WTC11 (cell line): ENCODE results near the gene LANCL2. TPM values are rescaled to one million over a fixed set of nuclear protein-coding genes. Genes with fewer than 3 reads are reported as not detected.

Experiments
- ATAC-seq: fragments of 200-7000 bp; cut with Tn5 transposase; 2 replicates; pipeline ENCODE4 v1.10.0; 2021; ENCODE audit warnings: mild to moderate bottlenecking, moderate library complexity
- CTCF ChIA-PET: fragments of 300-600 bp; sonication (Branson Sonifier 250); formaldehyde crosslinking; loops from one replicate; lab custom pipeline; 2021; ENCODE audit warnings: antibody characterized with exemption; lab: Charles Lee
- POLR2A ChIA-PET: fragments of 350-600 bp; sonication (Branson Sonifier 250); formaldehyde crosslinking; loops from one replicate; lab custom pipeline; 2021; ENCODE audit warnings: antibody characterized with exemption; lab: Charles Lee
- DNase-seq: peaks from one replicate; pipeline ENCODE4 v3.0.0; 2021; ENCODE audit warnings: low spot score
- H3K27ac Mint-ChIP-seq: 2 replicates; pipeline ENCODE4 v1.8.0; 2021; ENCODE audit warnings: mixed read lengths
- H3K27me3 Mint-ChIP-seq: 2 replicates; pipeline ENCODE4 v1.8.0; 2021; ENCODE audit warnings: low read depth, mild to moderate bottlenecking, moderate library complexity, mixed read lengths
- H3K36me3 Mint-ChIP-seq: 2 replicates; pipeline ENCODE4 v1.8.0; 2021; ENCODE audit warnings: mixed read lengths
- H3K4me1 Mint-ChIP-seq: 2 replicates; pipeline ENCODE4 v1.8.0; 2022; ENCODE audit warnings: mixed read lengths
- H3K4me3 Mint-ChIP-seq: 2 replicates; pipeline ENCODE4 v1.8.0; 2021; ENCODE audit warnings: mild to moderate bottlenecking, moderate library complexity, mixed read lengths
- H3K9me3 Mint-ChIP-seq: 2 replicates; pipeline ENCODE4 v1.8.0; 2021; ENCODE audit warnings: mixed read lengths
- ARID4B ChIP-seq: sonication (generic); formaldehyde crosslinking; IDR thresholded peaks from 2 replicates; pipeline ENCODE4 v1.8.0; 2023; ENCODE audit warnings: missing genetic modification reagents, mild to moderate bottlenecking, borderline replicate concordance
- ATF3 ChIP-seq: sonication (generic); formaldehyde crosslinking; conservative IDR thresholded peaks from 2 replicates; pipeline ENCODE4 v1.8.1; 2022; ENCODE audit warnings: mild to moderate bottlenecking, missing genetic modification reagents
- ATF6 ChIP-seq: sonication (generic); formaldehyde crosslinking; IDR thresholded peaks from 2 replicates; pipeline ENCODE4 v1.8.1; 2023; ENCODE audit warnings: mild to moderate bottlenecking, missing genetic modification reagents
- E2F4 ChIP-seq: sonication (generic); formaldehyde crosslinking; IDR thresholded peaks from 2 replicates; pipeline ENCODE4 v1.8.1; 2022; ENCODE audit warnings: low read depth, mild to moderate bottlenecking, moderate library complexity, missing genetic modification reagents, borderline replicate concordance
- E2F5 ChIP-seq: sonication (generic); formaldehyde crosslinking; IDR thresholded peaks from 2 replicates; pipeline ENCODE4 v1.8.1; 2022; ENCODE audit warnings: mild to moderate bottlenecking, moderate library complexity, missing genetic modification reagents
- ELF4 ChIP-seq: sonication (generic); formaldehyde crosslinking; IDR thresholded peaks from 2 replicates; pipeline ENCODE4 v1.8.1; 2022; ENCODE audit warnings: low read depth, mild to moderate bottlenecking, moderate library complexity, missing genetic modification reagents
- NR3C1 ChIP-seq: sonication (generic); formaldehyde crosslinking; conservative IDR thresholded peaks from 2 replicates; pipeline ENCODE4 v1.8.1; 2023; ENCODE audit warnings: low read depth, mild to moderate bottlenecking, missing genetic modification reagents
- PREB ChIP-seq: sonication (generic); formaldehyde crosslinking; IDR thresholded peaks from 2 replicates; pipeline ENCODE4 v1.8.1; 2022; ENCODE audit warnings: mild to moderate bottlenecking, missing genetic modification reagents, moderate library complexity, borderline replicate concordance
- TEAD1 ChIP-seq: sonication (generic); formaldehyde crosslinking; IDR thresholded peaks from 2 replicates; pipeline ENCODE4 v1.8.0; 2022; ENCODE audit warnings: mild to moderate bottlenecking, missing genetic modification reagents
- TEAD4 ChIP-seq: sonication (generic); formaldehyde crosslinking; IDR thresholded peaks from 2 replicates; pipeline ENCODE4 v1.8.0; 2022; ENCODE audit warnings: mild to moderate bottlenecking, missing genetic modification reagents
- USF1 ChIP-seq: sonication (generic); formaldehyde crosslinking; IDR thresholded peaks from 2 replicates; pipeline ENCODE4 v1.8.0; 2022; ENCODE audit warnings: mild to moderate bottlenecking, missing genetic modification reagents
- ZMAT4 ChIP-seq: fragments of 250-450 bp; sonication (Bioruptor Pico); IDR thresholded peaks from 2 replicates; pipeline ENCODE4 v1.9.0; 2021; ENCODE audit warnings: mild to moderate bottlenecking
- ZNF219 ChIP-seq: sonication (generic); formaldehyde crosslinking; IDR thresholded peaks from 2 replicates; pipeline ENCODE4 v1.8.0; 2023; ENCODE audit warnings: missing genetic modification reagents, mild to moderate bottlenecking, borderline replicate concordance
- ZNF263 ChIP-seq: sonication (generic); formaldehyde crosslinking; IDR thresholded peaks from 2 replicates; pipeline ENCODE4 v1.8.1; 2022; ENCODE audit warnings: low read depth, mild to moderate bottlenecking, moderate library complexity, missing genetic modification reagents
- ZNF512 ChIP-seq: sonication (generic); formaldehyde crosslinking; IDR thresholded peaks from 2 replicates; pipeline ENCODE4 v1.8.1; 2022; ENCODE audit warnings: missing genetic modification reagents, borderline replicate concordance
- ZNF671 ChIP-seq: fragments of 250-450 bp; sonication (Bioruptor Pico); IDR thresholded peaks from 2 replicates; pipeline ENCODE4 v1.8.0; 2021; ENCODE audit warnings: mild to moderate bottlenecking
- total RNA-seq: library from RNA; stranded (reverse); gene quantifications from 3 replicates; pipeline ENCODE4 v1.2.3, GENCODE V29; 2021

Gene LANCL2
- total RNA-seq, 1 experiment from 2014 or later: 13.2 TPM

- no peak overlapping the region for H3K27ac Mint-ChIP-seq
- POLR2A ChIA-PET: no interaction called here
- no peak overlapping the region for H3K4me3 Mint-ChIP-seq
- peaks cover 25% of the 10 kb centered on the region for H3K36me3 Mint-ChIP-seq
- H3K27me3 Mint-ChIP-seq: no peaks in the 10 kb centered on the region; the same call in 1 of the 2 replicates
- CTCF ChIA-PET: no interaction called here
- DNase-seq: no peak
- no peak for TF ChIP-seq TEAD4 (CRISPR knock-in tag)
- no peak for TF ChIP-seq USF1 (CRISPR knock-in tag)
- TF ChIP-seq ATF3: no peak
- TF ChIP-seq PREB: no peak
- no peak for TF ChIP-seq ATF6
- no peak for TF ChIP-seq ZNF263 (CRISPR knock-in tag)
- TF ChIP-seq TEAD1 (CRISPR knock-in tag): no peak
- no peak for TF ChIP-seq ELF4 (CRISPR knock-in tag)
- TF ChIP-seq ZNF671 (CRISPR knock-in tag): no peak
- H3K4me1 Mint-ChIP-seq: peaks cover 26% of the 10 kb centered on the region
- ATAC-seq: no peak
- peaks cover 26% of the 10 kb centered on the region for H3K9me3 Mint-ChIP-seq
Measured at GRCh38 chr7:55379285-55379684, 14.1 kb downstream of the LANCL2 start.

- ATAC-seq (no peak), DNase-seq (no peak)
- TF ChIP-seq ARID4B (no peak), ZNF219 (CRISPR knock-in tag) (no peak), ZNF512 (CRISPR knock-in tag) (no peak), E2F5 (CRISPR knock-in tag) (no peak), NR3C1 (CRISPR knock-in tag) (no peak), ZMAT4 (no peak), E2F4 (CRISPR knock-in tag) (no peak)
- Mint-ChIP-seq H3K27me3 (peaks cover 3% of the 10 kb centered on the region; the same call in 1 of the 2 replicates), H3K27ac (no peak overlapping the region; the same call in 1 of the 2 replicates), H3K4me1 (peaks cover 23% of the 10 kb centered on the region), H3K9me3 (peaks cover 41% of the 10 kb centered on the region), H3K36me3 (peaks cover 43% of the 10 kb centered on the region), H3K4me3 (no peak overlapping the region)
- POLR2A ChIA-PET: no interaction called here
- CTCF ChIA-PET: interaction anchor here (1.3 kb wide), 1 partner anchor 35 kb away, joined by 4 read pairs; no protein-coding TSS in a partner anchor
Measured at GRCh38 chr7:55381189-55381588, 16.1 kb downstream of the LANCL2 start.
